ENCODE results near the gene E2F4. TPM values are rescaled to one million over a fixed set of nuclear protein-coding genes. Genes with fewer than 3 reads are reported as not detected.

E2F4 gene
- total and polyA plus RNA-seq, 4 donors, result 16.7 to 53.5 (median 40.7) TPM

- Histone ChIP-seq H3K4me1 (ENCODE audit: control insufficient read depth, insufficient read depth, low read length) (peaks cover 19% of the 10 kb centered on the region), H3K4me3 (ENCODE audit: low read depth, low read length) (no peak overlapping the region), H3K27me3 (ENCODE audit: control insufficient read depth, insufficient read depth, low read length) (no peaks in the 10 kb centered on the region), H3K36me3 (ENCODE audit: control insufficient read depth, insufficient read depth, low read length) (peaks cover 68% of the 10 kb centered on the region), H3K9me3 (ENCODE audit: control insufficient read depth, insufficient read depth, low read length) (no peaks in the 10 kb centered on the region), H3K27ac (ENCODE audit: low read depth, low read length) (no peak overlapping the region)
- WGBS (ENCODE audit: insufficient coverage), result 93% methylated on average over 11 of the region's 12 CpGs
- no peak for DNase-seq (ENCODE audit: low read depth in 4 of 6, low spot score in 6 of 6)
Observed at GRCh38 chr16:67230809-67231660, 39.1 kb downstream of the E2F4 start.

GRCh38 chr16:67233596-67233995 is 41.6 kb downstream of the E2F4 start:
- 89% methylated on average over 4 of the region's 7 CpGs for WGBS (ENCODE audit: insufficient coverage)

GRCh38 chr16:67234180-67234597 is 42.2 kb downstream of the E2F4 start:
- H3K27ac ChIP-seq (ENCODE audit: low read depth, low read length), result no peak overlapping the region
- H3K9me3 ChIP-seq (ENCODE audit: control insufficient read depth, insufficient read depth, low read length), result no peaks in the 10 kb centered on the region
- peaks cover 85% of the 10 kb centered on the region for H3K36me3 ChIP-seq (ENCODE audit: control insufficient read depth, insufficient read depth, low read length)
- no peaks in the 10 kb centered on the region for H3K27me3 ChIP-seq (ENCODE audit: control insufficient read depth, insufficient read depth, low read length)
- DNase-seq (ENCODE audit: low read depth in 4 of 6, low spot score in 6 of 6), result no peak
- H3K4me3 ChIP-seq (ENCODE audit: low read depth, low read length), result no peak overlapping the region
- WGBS (ENCODE audit: insufficient coverage), result 93% methylated on average over 9 of the region's 10 CpGs
- no peaks in the 10 kb centered on the region for H3K4me1 ChIP-seq (ENCODE audit: control insufficient read depth, insufficient read depth, low read length)

More at GRCh38 chr16:67233596-67233995, 41.6 kb downstream of the E2F4 start:
- Histone ChIP-seq H3K36me3 (ENCODE audit: control insufficient read depth, insufficient read depth, low read length) (peaks cover 85% of the 10 kb centered on the region), H3K4me1 (ENCODE audit: control insufficient read depth, insufficient read depth, low read length) (no peaks in the 10 kb centered on the region), H3K9me3 (ENCODE audit: control insufficient read depth, insufficient read depth, low read length) (no peaks in the 10 kb centered on the region), H3K27me3 (ENCODE audit: control insufficient read depth, insufficient read depth, low read length) (no peaks in the 10 kb centered on the region), H3K27ac (ENCODE audit: low read depth, low read length) (no peak overlapping the region), H3K4me3 (ENCODE audit: low read depth, low read length) (no peak overlapping the region)
- DNase-seq (ENCODE audit: low read depth in 4 of 6, low spot score in 6 of 6), result peak in 1 of 6 donors; percentile 22

GRCh38 chr16:67235816-67236562 is 44.0 kb downstream of the E2F4 start:
- no peak for DNase-seq (ENCODE audit: low read depth in 4 of 6, low spot score in 6 of 6)
- H3K36me3 ChIP-seq (ENCODE audit: control insufficient read depth, insufficient read depth, low read length), result peaks cover 69% of the 10 kb centered on the region
- WGBS (ENCODE audit: insufficient coverage), result 76% methylated on average over 17 of the region's 17 CpGs
- H3K4me3 ChIP-seq (ENCODE audit: low read depth, low read length), result no peak overlapping the region
- H3K9me3 ChIP-seq (ENCODE audit: control insufficient read depth, insufficient read depth, low read length), result no peaks in the 10 kb centered on the region
- H3K27ac ChIP-seq (ENCODE audit: low read depth, low read length), result no peak overlapping the region
- no peaks in the 10 kb centered on the region for H3K27me3 ChIP-seq (ENCODE audit: control insufficient read depth, insufficient read depth, low read length)
- H3K4me1 ChIP-seq (ENCODE audit: control insufficient read depth, insufficient read depth, low read length), result no peaks in the 10 kb centered on the region

GRCh38 chr16:67236563-67237395 is 44.8 kb downstream of the E2F4 start:
- peaks cover 62% of the 10 kb centered on the region for H3K36me3 ChIP-seq (ENCODE audit: control insufficient read depth, insufficient read depth, low read length)
- no peak overlapping the region for H3K4me3 ChIP-seq (ENCODE audit: low read depth, low read length)
- DNase-seq (ENCODE audit: low read depth in 4 of 6, low spot score in 6 of 6), result peak in 2 of 6 donors; percentile 26 to 63
- no peaks in the 10 kb centered on the region for H3K9me3 ChIP-seq (ENCODE audit: control insufficient read depth, insufficient read depth, low read length)
- 65% methylated on average over 42 of the region's 50 CpGs for WGBS (ENCODE audit: insufficient coverage)
- peaks cover 2% of the 10 kb centered on the region for H3K4me1 ChIP-seq (ENCODE audit: control insufficient read depth, insufficient read depth, low read length)
- H3K27ac ChIP-seq (ENCODE audit: low read depth, low read length), result no peak overlapping the region
- no peaks in the 10 kb centered on the region for H3K27me3 ChIP-seq (ENCODE audit: control insufficient read depth, insufficient read depth, low read length)

- no peak overlapping the region for H3K4me3 ChIP-seq (ENCODE audit: low read depth, low read length)
- WGBS (ENCODE audit: insufficient coverage), result 76% methylated on average over 11 of the region's 16 CpGs
- peaks cover 54% of the 10 kb centered on the region for H3K36me3 ChIP-seq (ENCODE audit: control insufficient read depth, insufficient read depth, low read length)
Observed at GRCh38 chr16:67237396-67238277, 45.7 kb downstream of the E2F4 start.

GRCh38 chr16:67238278-67238575 is 46.3 kb downstream of the E2F4 start:
- no peak overlapping the region for H3K4me3 ChIP-seq (ENCODE audit: low read depth, low read length)
- H3K36me3 ChIP-seq (ENCODE audit: control insufficient read depth, insufficient read depth, low read length), result peaks cover 52% of the 10 kb centered on the region
- H3K27me3 ChIP-seq (ENCODE audit: control insufficient read depth, insufficient read depth, low read length), result no peaks in the 10 kb centered on the region
- no peak for DNase-seq (ENCODE audit: low read depth in 4 of 6, low spot score in 6 of 6)
- H3K9me3 ChIP-seq (ENCODE audit: control insufficient read depth, insufficient read depth, low read length), result no peaks in the 10 kb centered on the region
- H3K27ac ChIP-seq (ENCODE audit: low read depth, low read length), result no peak overlapping the region
- no CpG with 5 or more reads among the region's 3 CpGs for WGBS (ENCODE audit: insufficient coverage)
- H3K4me1 ChIP-seq (ENCODE audit: control insufficient read depth, insufficient read depth, low read length), result peaks cover 2% of the 10 kb centered on the region

More at GRCh38 chr16:67237396-67238277, 45.7 kb downstream of the E2F4 start:
- H3K9me3 ChIP-seq (ENCODE audit: control insufficient read depth, insufficient read depth, low read length), result no peaks in the 10 kb centered on the region
- H3K27me3 ChIP-seq (ENCODE audit: control insufficient read depth, insufficient read depth, low read length), result no peaks in the 10 kb centered on the region
- H3K4me1 ChIP-seq (ENCODE audit: control insufficient read depth, insufficient read depth, low read length), result peaks cover 2% of the 10 kb centered on the region
- no peak overlapping the region for H3K27ac ChIP-seq (ENCODE audit: low read depth, low read length)
- DNase-seq (ENCODE audit: low read depth in 4 of 6, low spot score in 6 of 6), result no peak

GRCh38 chr16:67238806-67239470 is 47.0 kb downstream of the E2F4 start:
- no peak for DNase-seq (ENCODE audit: low read depth in 4 of 6, low spot score in 6 of 6)
- peaks cover 2% of the 10 kb centered on the region for H3K4me1 ChIP-seq (ENCODE audit: control insufficient read depth, insufficient read depth, low read length)
- no peak overlapping the region for H3K27ac ChIP-seq (ENCODE audit: low read depth, low read length)
- peaks cover 47% of the 10 kb centered on the region for H3K36me3 ChIP-seq (ENCODE audit: control insufficient read depth, insufficient read depth, low read length)
- no peaks in the 10 kb centered on the region for H3K27me3 ChIP-seq (ENCODE audit: control insufficient read depth, insufficient read depth, low read length)
- H3K9me3 ChIP-seq (ENCODE audit: control insufficient read depth, insufficient read depth, low read length), result no peaks in the 10 kb centered on the region
- H3K4me3 ChIP-seq (ENCODE audit: low read depth, low read length), result no peak overlapping the region
- WGBS (ENCODE audit: insufficient coverage), result 75% methylated on average over 2 of the region's 9 CpGs

All from spinal cord (tissue), 10 donors.